Measurements from ENCODE around the gene STRA8.

The STRA8 gene

DNA sequence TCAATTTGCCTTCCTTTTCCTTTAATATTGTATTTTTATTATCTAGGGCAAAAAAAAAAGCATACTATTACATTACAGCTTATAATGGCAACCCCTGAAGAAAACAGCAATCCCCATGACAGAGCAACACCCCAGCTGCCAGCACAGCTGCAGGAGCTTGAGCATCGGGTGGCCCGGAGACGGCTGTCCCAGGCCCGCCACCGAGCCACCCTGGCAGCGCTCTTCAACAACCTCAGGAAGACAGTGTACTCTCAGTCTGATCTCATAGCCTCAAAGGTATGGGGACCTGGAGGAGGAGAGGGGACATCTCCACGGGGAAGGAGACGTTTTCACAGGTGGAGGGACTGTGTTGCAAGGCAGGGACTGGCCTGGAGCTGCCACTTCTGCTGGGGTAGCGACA, 6.8 kb downstream of the STRA8 start:
- no peak for TF ChIP-seq CTCF (IDR thresholded peaks at IDR 0.05; ENCODE audit: borderline replicate concordance, control extremely low read depth, extremely low read depth, insufficient read depth, missing control alignments)
- in situ Hi-C loops (cut with MboI; ENCODE audit: low sequenced_read_pairs, unreplicated experiment): no loop called here
- DNase-seq (ENCODE audit: low spot score): no peak

DNA sequence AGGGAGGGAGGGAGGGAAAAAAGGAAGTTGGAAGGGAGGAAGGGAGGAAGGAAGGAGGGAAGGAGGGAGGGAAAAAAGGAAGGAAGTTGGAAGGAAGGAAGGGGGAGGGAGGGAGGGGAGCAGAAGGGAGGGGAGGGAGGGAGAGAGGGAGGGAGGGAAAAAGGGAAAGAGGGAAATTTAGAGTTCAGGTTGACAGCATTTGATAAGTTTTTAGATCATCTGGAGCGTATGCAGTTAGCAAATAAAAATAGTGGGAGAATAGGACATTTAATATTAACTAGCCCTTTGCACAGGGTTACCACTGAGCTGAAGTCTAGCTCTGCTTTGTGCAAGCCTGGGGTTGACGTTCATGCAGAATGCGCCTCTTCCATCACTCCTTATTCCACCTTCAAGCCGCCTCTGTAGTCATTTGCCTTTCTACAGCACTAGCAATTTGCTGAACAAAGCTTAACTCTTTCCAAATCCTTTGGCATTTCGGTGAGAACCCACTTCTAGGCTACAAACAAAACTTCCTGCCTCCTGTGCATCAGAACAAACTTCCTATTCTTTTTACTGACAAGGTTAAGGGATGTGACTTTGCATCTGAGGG, 8.6 kb downstream of the STRA8 start:
- no peak for TF ChIP-seq CTCF (IDR thresholded peaks at IDR 0.05; ENCODE audit: borderline replicate concordance, control extremely low read depth, extremely low read depth, insufficient read depth, missing control alignments)
- DNase-seq (ENCODE audit: low spot score): no peak
- in situ Hi-C loops (cut with MboI; ENCODE audit: low sequenced_read_pairs, unreplicated experiment): no loop called here

DNA sequence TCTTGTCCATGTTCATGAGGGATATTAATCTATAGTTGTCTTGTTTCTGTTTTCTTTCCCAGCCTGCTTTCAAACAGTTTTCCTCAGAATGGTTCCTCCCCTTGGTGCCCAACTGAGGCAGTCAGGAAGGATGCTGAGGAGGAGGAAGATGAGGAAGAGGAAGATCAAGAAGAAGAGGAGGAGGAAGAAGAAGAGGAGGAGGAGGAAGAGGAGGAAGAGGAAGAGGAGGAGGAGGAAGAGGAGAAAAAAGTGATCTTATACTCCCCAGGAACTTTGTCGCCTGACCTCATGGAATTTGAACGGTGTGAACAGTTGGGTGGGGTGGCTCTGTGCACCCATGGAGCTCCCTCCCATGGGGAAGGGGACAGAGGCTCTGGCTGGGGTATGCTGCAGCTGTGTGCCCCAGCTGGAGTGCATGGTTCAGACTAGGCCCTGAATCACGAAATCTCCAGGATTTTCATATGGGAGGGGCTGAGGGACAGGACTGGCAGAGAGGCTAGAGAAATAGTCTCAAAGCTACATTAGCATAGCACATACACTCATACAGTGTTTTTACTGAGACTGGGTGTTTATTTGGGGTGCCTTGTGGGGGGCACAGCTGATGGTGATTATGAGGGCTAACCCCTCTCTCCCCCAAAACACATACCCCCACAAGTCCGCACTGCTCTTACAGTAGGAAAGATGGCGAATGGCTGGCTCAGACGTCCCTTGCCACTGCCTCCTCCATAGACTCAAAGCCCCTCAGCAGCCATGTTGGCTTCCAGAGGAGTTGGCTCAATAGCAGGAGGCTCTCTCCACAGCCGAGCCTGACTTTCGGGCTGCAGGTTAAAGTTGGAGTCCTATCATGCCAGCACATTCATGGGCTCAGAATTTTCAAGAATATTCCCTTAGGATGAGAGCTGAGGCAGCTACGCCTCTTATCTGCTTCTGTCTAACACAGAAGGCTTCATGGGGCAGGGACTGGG, 11.9 kb downstream of the STRA8 start:
- peak; percentile 16 for DNase-seq (ENCODE audit: low spot score)
- no peak for TF ChIP-seq CTCF (IDR thresholded peaks at IDR 0.05; ENCODE audit: borderline replicate concordance, control extremely low read depth, extremely low read depth, insufficient read depth, missing control alignments)
- in situ Hi-C loops (cut with MboI; ENCODE audit: low sequenced_read_pairs, unreplicated experiment): no loop called here

DNA sequence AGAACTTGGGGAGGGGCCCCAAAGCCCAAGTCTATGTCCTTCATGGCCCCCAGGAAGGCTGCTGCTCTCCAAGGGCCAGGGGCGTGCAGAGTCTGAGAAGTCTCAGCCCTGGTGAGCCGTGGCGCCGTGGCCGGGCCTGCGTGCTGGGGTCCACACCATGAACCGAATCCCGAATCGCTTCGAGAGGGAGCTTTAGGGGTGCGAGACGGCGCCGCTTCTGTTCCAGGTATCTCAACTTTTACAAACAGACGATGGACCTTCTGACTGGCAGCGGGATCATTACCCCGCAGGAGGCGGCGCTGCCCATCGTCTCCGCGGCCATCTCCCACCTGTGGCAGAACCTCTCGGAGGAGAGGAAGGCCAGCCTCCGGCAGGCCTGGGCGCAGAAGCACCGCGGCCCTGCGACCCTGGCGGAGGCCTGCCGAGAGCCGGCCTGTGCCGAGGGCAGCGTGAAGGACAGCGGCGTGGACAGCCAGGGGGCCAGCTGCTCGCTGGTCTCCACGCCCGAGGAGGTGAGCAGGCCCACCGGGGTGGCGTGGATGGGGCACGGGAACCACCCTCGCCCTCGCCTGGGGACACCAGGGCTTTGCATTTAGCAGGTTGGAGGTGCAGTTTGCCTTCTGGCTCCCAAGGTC, 12.7 kb downstream of the STRA8 start:
- in situ Hi-C loops (cut with MboI; ENCODE audit: low sequenced_read_pairs, unreplicated experiment): no loop called here
- DNase-seq (ENCODE audit: low spot score): peak; percentile 8
- no peak for TF ChIP-seq CTCF (IDR thresholded peaks at IDR 0.05; ENCODE audit: borderline replicate concordance, control extremely low read depth, extremely low read depth, insufficient read depth, missing control alignments)

DNA sequence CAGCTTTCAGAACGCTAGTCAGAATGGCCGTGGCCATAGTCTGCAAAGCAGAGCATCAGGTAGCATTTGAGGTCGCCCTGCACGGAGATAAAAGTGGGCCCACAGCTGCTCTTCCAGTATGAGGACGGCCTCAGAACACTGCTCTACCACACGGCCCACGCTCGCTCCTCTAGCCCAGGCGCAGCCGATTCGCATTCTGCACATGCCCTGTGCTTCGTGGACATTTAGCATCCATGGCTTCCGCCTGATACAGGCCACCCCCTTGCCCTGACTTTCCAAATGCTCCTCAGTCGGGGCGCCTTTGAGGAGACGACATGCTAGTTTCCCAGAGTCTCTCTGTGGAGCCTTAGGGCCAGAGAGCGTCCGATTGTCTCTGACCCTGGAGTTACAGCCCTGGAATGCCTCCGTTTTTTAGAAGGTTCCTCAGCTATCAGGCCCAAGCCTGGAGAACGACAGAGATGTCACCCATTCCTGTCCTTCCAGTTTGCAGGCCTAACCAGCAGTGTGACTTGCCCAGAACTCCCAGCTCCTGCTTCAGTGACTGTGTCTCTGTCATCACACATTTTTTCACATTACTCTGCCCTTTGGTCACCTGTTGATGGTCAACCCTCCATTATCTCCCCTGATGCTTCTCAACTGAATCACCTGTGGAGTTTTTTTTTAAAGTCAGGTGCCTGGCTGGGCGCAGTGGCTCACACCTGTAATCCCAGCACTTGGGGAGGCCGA, 14.3 kb downstream of the STRA8 start:
- in situ Hi-C loops (cut with MboI; ENCODE audit: low sequenced_read_pairs, unreplicated experiment): no loop called here
- TF ChIP-seq CTCF (IDR thresholded peaks at IDR 0.05; ENCODE audit: borderline replicate concordance, control extremely low read depth, extremely low read depth, insufficient read depth, missing control alignments): no peak

DNA sequence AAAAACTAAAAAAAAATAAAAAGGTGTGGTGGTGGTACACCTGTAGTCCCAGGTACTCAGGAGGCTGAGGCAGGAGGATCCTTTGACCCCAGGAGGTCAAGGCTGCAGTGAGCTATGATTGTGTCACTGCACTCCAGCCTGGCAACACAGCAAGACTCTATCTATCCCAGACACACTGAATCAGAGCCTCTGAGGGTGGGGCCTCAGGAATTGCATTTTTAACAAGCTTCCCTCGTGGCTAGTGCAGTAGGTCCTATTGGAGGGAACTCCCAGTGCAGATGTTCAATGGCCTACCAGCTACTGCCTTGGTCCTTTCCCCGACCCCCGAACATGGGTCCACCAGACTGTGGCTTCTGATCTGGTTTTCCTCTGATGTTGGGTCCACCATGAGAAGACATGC, 14.9 kb downstream of the STRA8 start:
- TF ChIP-seq CTCF (IDR thresholded peaks at IDR 0.05; ENCODE audit: borderline replicate concordance, control extremely low read depth, extremely low read depth, insufficient read depth, missing control alignments): no peak
- in situ Hi-C loops (cut with MboI; ENCODE audit: low sequenced_read_pairs, unreplicated experiment): no loop called here
- DNase-seq (ENCODE audit: low spot score): no peak

More for the DNA sequence above, 14.3 kb downstream of the STRA8 start:
- DNase-seq (ENCODE audit: low spot score): no peak

Measured in GM13976 (cell line).